Kidney (tissue), 14 donors: Measurements from ENCODE around the gene CXCL12. TPM values are rescaled to one million over a fixed set of nuclear protein-coding genes. Genes with fewer than 3 reads are reported as not detected.

Source experiments
- DNase-seq, 5 donors: peaks; one replicate each; pipeline ENCODE4 v3.0.0-alpha.2; 2013 to 2020
- FAIRE-seq: peaks from 2 replicates; lab custom pipeline; 2012; peaks lifted over from hg19 to GRCh38; lab: Jason Lieb, UNC
- H3K27ac ChIP-seq, 2 donors: one replicate each; pipeline ENCODE4 v1.7.0; 2013; ENCODE audit warnings: low read depth in 2 of 2, low read length in 2 of 2, inconsistent platforms in 1 of 2
- H3K27me3 ChIP-seq: one replicate; pipeline ENCODE4 v1.7.1; 2013; ENCODE audit warnings: low read length, inconsistent platforms; ENCODE audit not compliant: control insufficient read depth, insufficient read depth
- H3K36me3 ChIP-seq, 3 donors: one replicate each; pipeline versions ENCODE4 v1.7.0 to v1.7.1; 2013; ENCODE audit warnings: low read length in 3 of 3, control low read depth in 1 of 3, inconsistent platforms in 1 of 3; ENCODE audit not compliant: insufficient read depth in 3 of 3, control insufficient read depth in 2 of 3
- H3K4me1 ChIP-seq, 3 donors: one replicate each; pipeline versions ENCODE4 v1.7.0 to v1.7.1; 2013; ENCODE audit warnings: low read length in 3 of 3, inconsistent platforms in 1 of 3, low read depth in 1 of 3; ENCODE audit not compliant: control insufficient read depth in 2 of 3, insufficient read depth in 2 of 3
- H3K4me3 ChIP-seq, 3 donors: one replicate each; pipeline versions ENCODE4 v1.7.0 to v1.8.1; 2013; ENCODE audit warnings: low read length in 3 of 3, control low read depth in 1 of 3, inconsistent platforms in 1 of 3
- H3K9ac ChIP-seq, 3 donors: one replicate each; pipeline versions ENCODE4 v1.7.0 to v1.7.1; 2013; ENCODE audit warnings: low read length in 3 of 3, control low read depth in 1 of 3, inconsistent platforms in 1 of 3
- H3K9me3 ChIP-seq, 3 donors: one replicate each; pipeline versions ENCODE4 v1.7.0 to v1.7.1; 2013; ENCODE audit warnings: low read length in 3 of 3, control low read depth in 1 of 3, inconsistent platforms in 1 of 3; ENCODE audit not compliant: control insufficient read depth in 2 of 3, insufficient read depth in 1 of 3
- CTCF ChIP-seq: IDR thresholded peaks from 3 replicates; pipeline ENCODE4 v1.5.1; 2012; ENCODE audit warnings: mild to moderate bottlenecking, moderate library complexity, borderline replicate concordance; ENCODE audit not compliant: insufficient read depth; ENCODE audit errors: extremely low read depth
- intact Hi-C: fragments of 100-400 bp; cut with DNase I; formaldehyde crosslinking; loops from one replicate; pipeline ENCODE4 v1.11.1; 2022
- polyA plus RNA-seq: library from polyadenylated mRNA; stranded (reverse); fragments of 350-450 nt; fragmentation: Illumina TruSeq; extraction: RNeasy Lipid Tissue Mini Kit (QIAGEN cat#74804); gene quantifications from one replicate; pipeline ENCODE4 v1.2.3, GENCODE V29; 2014; ENCODE audit warnings: low read depth, low replicate concordance; ENCODE audit not compliant: insufficient read depth
- total RNA-seq: library from RNA; stranded (reverse); fragmentation: NEBNext Ultra II Directional; extraction: Animal tissue kit (Norgen Biotek cat#: 25700); gene quantifications from one replicate; pipeline ENCODE4 v1.2.1, GENCODE V29; 2021
- donor health status: control.
- donor health status: control.
- donor health status: control.
- donor health status: control.
- donor health status: control.
- donor health status: DM: yes; HTN: yes; CAD: no.
- donor health status: Normal renal cell carcinoma (clear cell type).

CXCL12 gene
- total and polyA plus RNA-seq, 2 donors from 2014 or later: 99.5 to 111 TPM

- TF ChIP-seq CTCF: no peak
- Histone ChIP-seq H3K27me3 (no peaks in the 10 kb centered on the region), H3K27ac (no peak overlapping the region), H3K9me3 (no peaks in the 10 kb centered on the region), H3K4me1 (peaks cover 0 to 5% (median 0%) of the 10 kb centered on the region in 3 donors), H3K36me3 (peaks cover 0 to 3% (median 0%) of the 10 kb centered on the region in 3 donors), H3K4me3 (no peak overlapping the region), H3K9ac (no peak overlapping the region)
- no peak for FAIRE-seq
- peak in 1 of 5 donors; percentile 13 for DNase-seq
- intact Hi-C loops: loop anchor here (5.0 kb wide), 1 partner anchor 693 kb away; no protein-coding TSS in a partner anchor
Measured at GRCh38 chr10:44379907-44380306, 5.0 kb downstream of the CXCL12 start.

- no peak for TF ChIP-seq CTCF
- Histone ChIP-seq H3K4me3 (no peak overlapping the region), H3K9me3 (no peaks in the 10 kb centered on the region), H3K9ac (no peak overlapping the region), H3K36me3 (peaks cover 0 to 6% (median 3%) of the 10 kb centered on the region in 3 donors), H3K4me1 (no peaks in the 10 kb centered on the region), H3K27ac (no peak overlapping the region), H3K27me3 (no peaks in the 10 kb centered on the region)
- FAIRE-seq (no peak), DNase-seq (peak in 1 of 5 donors; percentile 25)
- intact Hi-C loops: no loop called here
Measured at GRCh38 chr10:44378626-44379025, 6.3 kb downstream of the CXCL12 start.

- H3K36me3 ChIP-seq: peaks cover 0 to 6% (median 4%) of the 10 kb centered on the region in 3 donors
Measured at GRCh38 chr10:44377651-44378310, 7.1 kb downstream of the CXCL12 start.

More at GRCh38 chr10:44377651-44378310, 7.1 kb downstream of the CXCL12 start:
- Histone ChIP-seq H3K4me3 (no peak overlapping the region), H3K9me3 (no peaks in the 10 kb centered on the region), H3K4me1 (no peaks in the 10 kb centered on the region), H3K27ac (no peak overlapping the region), H3K27me3 (no peaks in the 10 kb centered on the region), H3K9ac (no peak overlapping the region)
- TF ChIP-seq CTCF: no peak
- DNase-seq (peak in 1 of 5 donors; percentile 54), FAIRE-seq (no peak)
- intact Hi-C loops: no loop called here
